Tibial artery (tissue), 4 donors: ENCODE measurements around the gene DCST1.

Source experiments
- DNase-seq, 2 donors: peaks; one replicate each; pipeline ENCODE4 v3.0.0-alpha.2; 2019
- H3K27ac ChIP-seq, 2 donors: fragments of 200-600 bp; sonication (generic) in 1 of 2; 1 replicate in 1 of 2; 2 replicates in 1 of 2; pipeline ENCODE4 v1.5.1; 2018 to 2019; ENCODE audit warnings: mild to moderate bottlenecking in 1 of 2
- H3K27me3 ChIP-seq, 2 donors: fragments of 200-600 bp; sonication (generic) in 1 of 2; one replicate each; pipeline versions ENCODE4 v1.5.1 to v1.6.0; 2016 to 2019
- H3K36me3 ChIP-seq, 3 donors: fragments of 200-600 bp; sonication (generic) in 2 of 3; one replicate each; pipeline ENCODE4 v1.5.1; 2016 to 2019; ENCODE audit warnings: mild to moderate bottlenecking in 2 of 3
- H3K4me1 ChIP-seq, 4 donors: fragments of 200-600 bp; sonication (generic) in 2 of 4; 1 replicate in 3 of 4; 2 replicates in 1 of 4; pipeline ENCODE4 v1.5.1; 2016 to 2019
- H3K4me3 ChIP-seq, 2 donors: fragments of 200-600 bp; sonication (generic) in 1 of 2; 1 replicate in 1 of 2; 2 replicates in 1 of 2; pipeline ENCODE4 v1.5.1; 2018 to 2019; ENCODE audit warnings: mild to moderate bottlenecking in 2 of 2
- H3K9me3 ChIP-seq, 3 donors: fragments of 200-600 bp; sonication (generic) in 1 of 3; one replicate each; pipeline ENCODE4 v1.5.1; 2016 to 2019
- intact Hi-C: fragments of 100-400 bp; cut with DNase I; formaldehyde crosslinking; loops from one replicate; pipeline ENCODE4 v1.15.0; 2023; ENCODE audit warnings: low total_unique reads
- TF ChIP-seq, protein P1 (sequence below), 2 experiments: fragments of 200-600 bp in 1 of 2; fragments of 450-650 bp in 1 of 2; IDR thresholded peaks; one replicate each; pipeline ENCODE4 v1.5.1; 2017 to 2019; ENCODE audit warnings: antibody characterized with exemption in 2 of 2, mild to moderate bottlenecking in 1 of 2, moderate library complexity in 1 of 2

DCST1 gene

DNA sequence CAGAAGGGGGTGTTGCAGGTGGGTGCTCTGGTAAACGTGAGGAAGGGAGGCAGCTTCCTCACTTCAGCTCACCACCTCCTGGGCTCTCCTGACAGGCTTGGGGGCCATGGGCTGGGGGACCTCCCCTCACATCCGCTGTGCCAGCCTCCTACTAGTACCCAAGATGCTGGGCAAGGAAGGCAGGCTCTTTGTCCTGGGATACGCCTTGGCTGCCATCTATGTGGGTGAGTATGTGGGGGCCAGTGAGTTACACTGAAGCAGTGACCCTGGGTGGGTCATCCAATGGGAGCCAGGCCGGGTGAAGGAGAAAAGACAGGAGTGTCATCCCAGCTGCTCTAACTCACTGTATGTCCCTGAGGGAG, 5.7 kb downstream of the DCST1 start:
- Histone ChIP-seq H3K27me3 (peaks cover 0 to 3% of the 10 kb centered on the region in 2 donors), H3K4me3 (no peak overlapping the region), H3K36me3 (no peaks in the 10 kb centered on the region), H3K9me3 (no peaks in the 10 kb centered on the region), H3K4me1 (no peaks in the 10 kb centered on the region), H3K27ac (no peak overlapping the region)
- intact Hi-C loops, result no loop called here
- no peak for DNase-seq
- TF ChIP-seq, protein P1, sequence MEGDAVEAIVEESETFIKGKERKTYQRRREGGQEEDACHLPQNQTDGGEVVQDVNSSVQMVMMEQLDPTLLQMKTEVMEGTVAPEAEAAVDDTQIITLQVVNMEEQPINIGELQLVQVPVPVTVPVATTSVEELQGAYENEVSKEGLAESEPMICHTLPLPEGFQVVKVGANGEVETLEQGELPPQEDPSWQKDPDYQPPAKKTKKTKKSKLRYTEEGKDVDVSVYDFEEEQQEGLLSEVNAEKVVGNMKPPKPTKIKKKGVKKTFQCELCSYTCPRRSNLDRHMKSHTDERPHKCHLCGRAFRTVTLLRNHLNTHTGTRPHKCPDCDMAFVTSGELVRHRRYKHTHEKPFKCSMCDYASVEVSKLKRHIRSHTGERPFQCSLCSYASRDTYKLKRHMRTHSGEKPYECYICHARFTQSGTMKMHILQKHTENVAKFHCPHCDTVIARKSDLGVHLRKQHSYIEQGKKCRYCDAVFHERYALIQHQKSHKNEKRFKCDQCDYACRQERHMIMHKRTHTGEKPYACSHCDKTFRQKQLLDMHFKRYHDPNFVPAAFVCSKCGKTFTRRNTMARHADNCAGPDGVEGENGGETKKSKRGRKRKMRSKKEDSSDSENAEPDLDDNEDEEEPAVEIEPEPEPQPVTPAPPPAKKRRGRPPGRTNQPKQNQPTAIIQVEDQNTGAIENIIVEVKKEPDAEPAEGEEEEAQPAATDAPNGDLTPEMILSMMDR (IDR thresholded peaks at IDR 0.05), result no peak

DNA sequence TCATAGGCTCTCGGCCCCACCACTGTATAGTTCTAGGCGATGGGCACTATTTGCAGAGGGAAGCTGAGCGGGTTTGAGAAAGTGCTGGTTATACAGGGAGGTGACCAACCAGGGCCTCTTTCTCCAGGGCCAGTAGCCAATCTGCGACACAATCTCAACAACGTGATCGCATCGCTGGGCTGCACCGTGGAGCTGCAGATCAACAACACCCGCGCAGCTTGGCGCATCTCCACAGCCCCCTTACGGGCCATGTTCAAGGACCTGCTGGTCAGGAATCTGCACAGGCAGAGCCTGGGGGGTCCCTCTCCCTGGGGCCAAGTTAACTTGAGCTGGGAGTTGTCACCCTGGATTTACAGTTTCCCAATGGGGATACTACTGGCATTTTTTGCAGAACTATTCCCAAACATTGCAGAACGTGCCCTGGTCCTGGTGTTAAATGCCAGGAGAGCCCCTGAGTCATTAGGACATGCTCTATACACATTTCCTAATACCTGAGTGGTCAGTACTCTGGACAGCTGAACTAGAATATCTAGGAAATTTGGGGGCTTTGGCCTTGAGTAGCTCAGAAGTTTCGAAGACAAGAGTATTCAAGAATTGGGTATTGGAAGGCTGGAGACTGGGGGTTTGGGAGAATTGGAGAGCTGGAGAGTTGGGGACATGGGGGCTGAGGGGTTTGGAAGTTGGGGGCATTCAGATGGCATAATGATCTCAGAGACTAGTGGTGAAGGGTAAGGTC, 6.9 kb downstream of the DCST1 start:
- Histone ChIP-seq H3K36me3 (no peaks in the 10 kb centered on the region), H3K9me3 (no peaks in the 10 kb centered on the region), H3K4me3 (no peak overlapping the region), H3K4me1 (peaks cover 0 to 10% (median 2%) of the 10 kb centered on the region in 4 donors), H3K27ac (no peak overlapping the region), H3K27me3 (peaks cover 0 to 3% of the 10 kb centered on the region in 2 donors)
- TF ChIP-seq, protein P1 (IDR thresholded peaks at IDR 0.05), result no peak
- DNase-seq, result no peak
- intact Hi-C loops, result no loop called here

DNA sequence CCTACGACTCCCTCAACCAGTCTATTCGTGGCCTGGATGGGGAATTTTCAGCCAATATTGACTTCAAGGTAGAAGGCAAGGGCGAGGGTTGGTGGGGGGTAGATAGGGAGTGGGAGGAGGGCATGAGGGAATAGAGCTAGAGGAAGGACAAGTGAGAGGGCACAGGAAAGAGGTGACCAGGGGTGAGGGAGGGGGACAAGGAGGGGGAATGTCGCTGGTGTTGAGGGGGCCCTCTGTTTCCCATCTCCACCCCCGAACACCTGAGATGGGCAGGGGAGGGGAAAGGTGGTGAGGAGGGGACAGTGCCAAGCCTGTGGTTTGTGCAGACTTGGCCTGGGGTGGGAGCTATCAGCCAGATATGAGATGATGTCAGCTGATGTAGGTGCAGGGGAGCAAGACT, 9.2 kb downstream of the DCST1 start:
- intact Hi-C loops, result no loop called here
- TF ChIP-seq, protein P1 (IDR thresholded peaks at IDR 0.05), result no peak
- Histone ChIP-seq H3K27me3 (peaks cover 0 to 3% of the 10 kb centered on the region in 2 donors), H3K9me3 (no peaks in the 10 kb centered on the region), H3K4me1 (peaks cover 0 to 10% (median 2%) of the 10 kb centered on the region in 4 donors), H3K36me3 (no peaks in the 10 kb centered on the region), H3K27ac (no peak overlapping the region), H3K4me3 (no peak overlapping the region)
- DNase-seq, result no peak

DNA sequence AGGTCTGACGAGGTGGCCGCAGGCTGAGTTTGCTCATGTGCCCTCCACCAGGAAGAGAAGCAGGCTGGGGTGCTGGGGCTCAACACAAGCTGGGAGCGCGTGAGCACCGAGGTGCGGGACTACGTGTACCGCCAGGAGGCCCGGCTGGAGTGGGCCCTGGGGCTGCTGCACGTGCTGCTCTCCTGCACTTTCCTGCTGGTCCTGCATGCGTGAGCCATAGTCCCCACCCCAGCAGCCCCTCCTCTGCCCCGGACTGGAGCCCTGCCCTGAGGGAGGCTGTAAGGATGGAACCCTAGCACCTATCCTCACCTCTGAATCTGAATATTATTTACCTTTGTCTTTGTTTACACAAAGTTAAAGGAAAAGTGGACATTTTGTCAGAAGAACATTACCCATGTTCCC, 9.7 kb downstream of the DCST1 start:
- TF ChIP-seq, protein P1 (IDR thresholded peaks at IDR 0.05), result no peak
- Histone ChIP-seq H3K27ac (no peak overlapping the region), H3K4me1 (peaks cover 0 to 10% (median 2%) of the 10 kb centered on the region in 4 donors), H3K27me3 (peaks cover 0 to 3% of the 10 kb centered on the region in 2 donors), H3K9me3 (no peaks in the 10 kb centered on the region), H3K4me3 (no peak overlapping the region), H3K36me3 (no peaks in the 10 kb centered on the region)
- DNase-seq, result no peak
- intact Hi-C loops, result no loop called here

DNA sequence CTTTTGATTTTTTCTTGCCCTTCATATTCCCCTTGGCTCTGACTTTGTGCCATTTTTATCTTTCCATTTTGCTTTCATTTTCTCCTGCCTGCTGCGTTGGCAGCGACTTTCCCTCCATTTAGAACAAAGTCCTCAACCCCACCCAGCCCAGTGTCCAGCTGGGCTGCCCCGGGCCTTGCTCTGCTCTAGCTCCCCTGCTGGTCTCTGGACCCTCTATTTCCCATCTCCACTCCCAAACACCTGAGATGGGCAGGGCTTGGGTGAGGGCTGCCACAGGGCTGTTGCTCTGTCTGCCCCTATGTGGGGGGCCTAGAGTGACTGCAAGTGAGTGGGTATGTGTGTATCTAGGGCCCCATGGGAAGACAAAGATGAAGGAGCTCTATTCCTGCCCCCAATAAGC, 10.2 kb downstream of the DCST1 start:
- no peak overlapping the region for H3K4me3 ChIP-seq
- no peaks in the 10 kb centered on the region for H3K36me3 ChIP-seq
- intact Hi-C loops, result no loop called here
- TF ChIP-seq, protein P1 (IDR thresholded peaks at IDR 0.05), result no peak
- peaks cover 0 to 3% of the 10 kb centered on the region in 2 donors for H3K27me3 ChIP-seq
- H3K9me3 ChIP-seq, result no peaks in the 10 kb centered on the region
- H3K27ac ChIP-seq, result no peak overlapping the region
- H3K4me1 ChIP-seq, result peaks cover 0 to 12% (median 2%) of the 10 kb centered on the region in 4 donors
- no peak for DNase-seq
